ENCODE measurements around the gene ENOPH1. TPM values are rescaled to one million over a fixed set of nuclear protein-coding genes. Genes with fewer than 3 reads are reported as not detected.

The ENOPH1 gene
- total and polyA plus RNA-seq, 2 donors (not counting 1 experiment from before 2014, with no cell fraction given), result 17.1 to 43.6 TPM

DNA sequence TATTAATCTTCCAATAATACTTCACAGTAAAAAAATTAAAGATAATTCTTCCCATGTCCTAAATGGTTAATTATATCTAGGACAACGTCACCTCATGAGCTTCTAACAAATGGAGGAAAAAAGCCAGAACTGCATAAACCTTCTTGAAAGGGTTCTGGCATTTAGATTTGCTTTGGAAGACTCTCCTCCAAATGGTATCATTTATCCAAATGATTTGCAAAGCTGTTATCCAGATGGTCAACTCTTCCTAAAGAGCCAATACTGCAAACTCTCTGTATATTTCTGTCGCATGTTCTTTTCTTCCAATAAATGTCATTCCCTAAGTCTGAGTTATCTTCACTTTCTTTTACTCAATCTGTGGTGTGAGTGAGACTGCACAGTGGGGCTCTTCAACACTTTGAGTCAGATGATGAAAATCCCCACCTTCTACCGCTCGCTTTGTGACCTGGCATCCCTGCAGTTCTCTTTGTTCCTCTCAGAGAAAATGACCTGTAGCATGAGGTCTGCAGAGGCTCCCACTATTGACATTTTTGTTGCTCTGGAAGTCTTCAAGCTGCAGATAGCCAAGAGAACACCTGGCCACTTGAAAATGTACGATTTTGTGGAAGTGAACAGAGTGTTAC lies 78.5 kb downstream of the ENOPH1 start:
- Histone ChIP-seq H3K27me3 (ENCODE audit: control insufficient read depth, insufficient read depth, low read length) (peaks cover 2% of the 10 kb centered on the region), H4K20me1 (ENCODE audit: control insufficient read depth, extremely low read depth, insufficient read depth, low read length) (no peaks in the 10 kb centered on the region), H3K79me2 (ENCODE audit: control insufficient read depth, insufficient read depth, low read length) (no peaks in the 10 kb centered on the region), H3K9me3 (ENCODE audit: control insufficient read depth, insufficient read depth, low read depth, low read length) (no peaks in the 10 kb centered on the region), H3K36me3 (ENCODE audit: control insufficient read depth, insufficient read depth, low read length) (no peaks in the 10 kb centered on the region), H3K27ac (ENCODE audit: insufficient read depth, low read length) (no peak overlapping the region), H3K9ac (ENCODE audit: insufficient read depth, low read length) (no peak overlapping the region), H3K4me2 (ENCODE audit: extremely low read depth, insufficient read depth, low read length) (no peak overlapping the region), H2AFZ (ENCODE audit: low read length) (no peak overlapping the region), H3K4me1 (ENCODE audit: control insufficient read depth, extremely low read depth, insufficient read depth, low read length) (no peaks in the 10 kb centered on the region), H3K4me3 (replicated peaks in 1 of 4; ENCODE audit: control extremely low read depth in 1 of 4, insufficient read depth in 1 of 4, low read depth in 3 of 4, low read length in 4 of 4) (no peak overlapping the region)
- DNase-seq (ENCODE audit: low read depth in 2 of 2), result no peak
- no peak for TF ChIP-seq EZH2 (IDR thresholded peaks at IDR 0.05; ENCODE audit: low read length, missing control alignments)
- no peak for TF ChIP-seq CTCF (conservative IDR thresholded peaks at IDR 0.05 in 1 of 2, IDR thresholded peaks at IDR 0.05 in 1 of 2; ENCODE audit: low read depth in 1 of 2, low read length in 2 of 2)

- no peak overlapping the region for H3K27ac ChIP-seq (ENCODE audit: insufficient read depth, low read length)
- peaks cover 2% of the 10 kb centered on the region for H3K27me3 ChIP-seq (ENCODE audit: control insufficient read depth, insufficient read depth, low read length)
- no peaks in the 10 kb centered on the region for H4K20me1 ChIP-seq (ENCODE audit: control insufficient read depth, extremely low read depth, insufficient read depth, low read length)
- H3K4me3 ChIP-seq (replicated peaks in 1 of 4; ENCODE audit: control extremely low read depth in 1 of 4, insufficient read depth in 1 of 4, low read depth in 3 of 4, low read length in 4 of 4), result no peak overlapping the region
- no peak for TF ChIP-seq CTCF (conservative IDR thresholded peaks at IDR 0.05 in 1 of 2, IDR thresholded peaks at IDR 0.05 in 1 of 2; ENCODE audit: low read depth in 1 of 2, low read length in 2 of 2)
- no peak for TF ChIP-seq EZH2 (IDR thresholded peaks at IDR 0.05; ENCODE audit: low read length, missing control alignments)
- H2AFZ ChIP-seq (ENCODE audit: low read length), result no peak overlapping the region
- H3K36me3 ChIP-seq (ENCODE audit: control insufficient read depth, insufficient read depth, low read length), result no peaks in the 10 kb centered on the region
- no peaks in the 10 kb centered on the region for H3K9me3 ChIP-seq (ENCODE audit: control insufficient read depth, insufficient read depth, low read depth, low read length)
- no peaks in the 10 kb centered on the region for H3K79me2 ChIP-seq (ENCODE audit: control insufficient read depth, insufficient read depth, low read length)
- H3K4me2 ChIP-seq (ENCODE audit: extremely low read depth, insufficient read depth, low read length), result no peak overlapping the region
- no peak for DNase-seq (ENCODE audit: low read depth in 2 of 2)
- no peaks in the 10 kb centered on the region for H3K4me1 ChIP-seq (ENCODE audit: control insufficient read depth, extremely low read depth, insufficient read depth, low read length)
- H3K9ac ChIP-seq (ENCODE audit: insufficient read depth, low read length), result no peak overlapping the region
These were observed 79.8 kb downstream of the ENOPH1 start for GRCh38 chr4:82510216-82510615.

Other genes starting within 250 kb of the ENOPH1 start
- gene HNRNPD, start 56.6 kb upstream of the ENOPH1 start, total RNA-seq, result 20.8 and 24.1 TPM in 2 replicates
- gene HNRNPD, start 56.6 kb upstream of the ENOPH1 start, polyA plus RNA-seq, result 58.6 and 79.8 TPM in 2 replicates
- gene HNRNPDL, start 128 bp upstream of the ENOPH1 start, total RNA-seq, result 160 and 161 TPM in 2 replicates
- gene HNRNPDL, start 128 bp upstream of the ENOPH1 start, polyA plus RNA-seq, result 381 and 461 TPM in 2 replicates
- 0.77 and 1.2 TPM in 2 replicates for gene TMEM150C, start 131.4 kb downstream of the ENOPH1 start, total RNA-seq
- gene TMEM150C, start 131.4 kb downstream of the ENOPH1 start, polyA plus RNA-seq, result 0.21 and 0.24 TPM in 2 replicates

Measured in fibroblast of lung (primary cell).